ENCODE results near the gene GUCY1B1. TPM values are rescaled to one million over a fixed set of nuclear protein-coding genes. Genes with fewer than 3 reads are reported as not detected.

The GUCY1B1 gene
- total RNA-seq, 1 donor from 2014 or later: 12.6 TPM

DNA sequence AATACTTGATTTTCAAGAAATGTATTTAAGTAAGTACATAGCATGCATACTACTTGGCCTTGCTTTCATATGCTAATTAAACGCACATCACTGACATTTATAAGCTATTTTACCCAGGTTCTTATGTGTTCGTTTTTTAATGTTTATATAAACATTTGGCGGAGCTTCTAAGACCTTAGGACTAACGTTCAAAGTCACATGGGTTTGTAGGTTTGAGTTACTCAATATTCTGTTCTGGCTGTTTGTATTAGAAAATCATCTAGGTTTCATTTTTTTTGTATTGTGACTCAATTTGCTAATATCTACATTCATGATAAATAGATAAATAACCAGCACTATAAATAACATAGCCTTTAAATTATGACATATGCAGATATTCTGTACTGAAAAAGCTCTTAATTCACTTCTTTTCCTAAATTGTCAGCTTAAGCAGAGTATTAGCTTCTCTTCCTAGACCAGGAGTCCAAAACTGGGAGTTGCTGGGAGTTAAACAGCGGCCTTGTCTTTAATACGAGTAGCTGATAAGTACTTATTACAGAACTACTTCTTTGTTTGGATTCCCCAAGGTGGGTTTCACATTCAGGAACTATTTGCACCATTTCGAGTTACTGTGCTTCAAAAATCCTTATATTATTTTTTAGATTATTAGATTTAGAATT lies 42.0 kb downstream of the GUCY1B1 start:
- no peak for DNase-seq

DNA sequence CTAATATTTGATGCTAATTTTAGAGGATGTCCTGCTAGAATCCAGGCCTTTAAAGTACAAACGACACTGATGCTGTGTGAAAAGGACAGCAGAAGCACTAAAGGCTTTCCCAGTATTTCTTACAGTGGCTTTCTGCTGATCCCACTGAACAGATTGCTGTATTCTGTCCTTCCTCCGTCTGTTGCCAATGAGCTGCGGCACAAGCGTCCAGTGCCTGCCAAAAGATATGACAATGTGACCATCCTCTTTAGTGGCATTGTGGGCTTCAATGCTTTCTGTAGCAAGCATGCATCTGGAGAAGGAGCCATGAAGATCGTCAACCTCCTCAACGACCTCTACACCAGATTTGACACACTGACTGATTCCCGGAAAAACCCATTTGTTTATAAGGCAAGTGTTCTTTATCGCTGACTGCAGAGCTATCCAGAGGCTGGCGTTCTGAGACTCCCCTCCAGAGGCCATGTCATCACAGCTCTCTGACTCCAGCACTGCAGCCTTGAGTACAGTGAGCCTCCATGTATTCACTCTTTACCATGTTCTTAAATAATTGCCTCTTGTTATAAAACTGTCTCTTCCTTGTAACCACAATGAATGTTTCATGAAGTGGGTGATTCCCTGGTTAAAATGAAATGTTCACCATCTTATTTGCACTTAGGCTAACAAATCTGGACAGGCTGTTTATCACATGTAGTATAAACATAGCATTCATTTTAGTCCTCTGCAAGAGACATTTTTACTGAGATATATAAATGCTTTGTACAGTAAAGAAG lies 43.6 kb downstream of the GUCY1B1 start:
- no peak for DNase-seq

DNA sequence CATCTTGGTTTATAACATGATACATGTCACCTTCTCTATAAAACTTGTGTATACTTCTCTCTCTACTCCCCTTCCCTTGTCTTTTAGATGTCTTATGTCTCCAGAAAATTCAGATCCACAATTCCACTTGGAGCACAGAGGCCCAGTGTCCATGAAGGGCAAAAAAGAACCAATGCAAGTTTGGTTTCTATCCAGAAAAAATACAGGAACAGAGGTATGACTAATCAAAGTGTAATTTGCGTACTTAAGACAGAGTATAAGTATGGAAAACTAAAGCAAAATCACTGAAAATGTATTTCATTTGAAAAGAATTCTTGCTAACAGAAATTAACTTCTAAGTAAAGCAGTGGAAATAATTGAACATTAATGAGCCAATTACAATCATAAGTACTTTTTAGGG lies 46.2 kb downstream of the GUCY1B1 start:
- DNase-seq: no peak

DNA sequence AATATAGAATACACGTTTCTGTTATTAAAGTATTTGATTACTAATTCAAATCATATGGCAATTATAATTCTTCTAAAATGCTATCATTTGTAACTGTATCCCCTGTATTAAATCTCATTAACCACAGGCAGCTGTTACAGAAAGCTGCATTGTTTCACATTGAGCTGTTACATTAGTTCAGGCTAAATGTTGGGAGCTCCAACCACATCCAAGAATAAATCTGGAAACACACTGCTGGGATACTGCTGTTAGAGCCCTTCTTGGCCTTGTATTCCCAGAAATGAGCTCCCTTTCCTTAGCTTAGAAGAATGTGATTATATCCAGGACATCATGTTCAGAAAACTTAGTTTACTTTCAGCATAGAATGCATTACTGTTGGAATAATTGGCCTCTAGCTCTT lies 48.2 kb downstream of the GUCY1B1 start:
- DNase-seq: peak; percentile 55

DNA sequence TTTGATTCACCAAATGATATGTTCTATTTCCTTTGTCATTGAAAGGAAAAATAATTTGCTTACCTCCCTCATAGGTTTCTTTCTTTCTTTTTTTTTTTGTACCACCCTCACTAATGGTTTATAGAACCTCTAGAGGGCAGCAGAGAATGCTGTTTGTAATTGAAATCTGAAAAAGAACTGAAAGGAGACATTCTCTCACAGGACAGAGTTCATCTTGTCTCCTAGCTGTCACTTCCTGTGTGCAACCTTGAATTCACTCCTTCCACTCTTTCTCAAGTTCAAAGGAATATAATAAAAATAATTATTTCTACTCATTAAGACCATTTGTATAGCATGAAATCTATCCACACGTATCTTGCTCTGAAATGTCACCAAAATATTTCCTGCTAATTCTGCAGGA lies 51.0 kb downstream of the GUCY1B1 start:
- DNase-seq: peak; percentile 48

DNA sequence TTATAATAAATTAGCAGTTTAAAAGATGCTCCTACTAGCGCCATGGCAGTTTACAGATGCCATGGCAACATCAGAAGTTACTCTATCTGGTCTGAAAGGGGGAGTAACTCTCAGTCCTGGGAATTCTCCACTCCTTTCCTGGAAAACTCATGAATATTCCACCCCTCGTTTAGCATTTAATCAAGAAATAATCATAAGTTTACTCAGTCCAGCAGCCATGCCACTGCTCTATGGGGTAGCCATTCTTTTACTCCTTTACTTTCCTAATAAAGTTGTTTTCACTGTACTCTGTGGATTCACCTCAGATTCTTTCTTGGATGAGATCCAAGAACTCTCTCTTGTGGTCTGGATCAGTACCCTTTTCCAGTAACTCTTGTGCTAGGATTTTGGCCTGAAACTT lies 52.3 kb downstream of the GUCY1B1 start:
- no peak for DNase-seq

DNA sequence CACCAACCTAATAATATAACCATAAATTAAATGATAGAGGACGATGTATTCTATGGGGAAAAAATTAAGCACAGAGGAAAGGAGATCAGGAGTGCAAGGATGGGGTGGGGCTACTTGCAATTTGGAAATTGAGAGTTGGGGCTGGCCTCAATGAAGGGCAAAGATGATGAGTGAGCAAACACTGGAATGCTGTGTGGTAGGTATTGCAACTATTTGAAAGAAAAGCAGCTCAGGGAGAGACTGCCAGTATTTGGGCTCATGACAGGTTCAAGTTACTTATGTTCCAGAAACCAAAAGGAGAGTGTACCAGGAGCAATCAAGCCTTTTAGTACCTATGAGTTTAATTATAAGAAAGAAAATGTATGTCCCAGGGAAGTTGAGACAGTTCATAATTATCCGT lies 59.8 kb downstream of the GUCY1B1 start:
- DNase-seq: no peak

DNA sequence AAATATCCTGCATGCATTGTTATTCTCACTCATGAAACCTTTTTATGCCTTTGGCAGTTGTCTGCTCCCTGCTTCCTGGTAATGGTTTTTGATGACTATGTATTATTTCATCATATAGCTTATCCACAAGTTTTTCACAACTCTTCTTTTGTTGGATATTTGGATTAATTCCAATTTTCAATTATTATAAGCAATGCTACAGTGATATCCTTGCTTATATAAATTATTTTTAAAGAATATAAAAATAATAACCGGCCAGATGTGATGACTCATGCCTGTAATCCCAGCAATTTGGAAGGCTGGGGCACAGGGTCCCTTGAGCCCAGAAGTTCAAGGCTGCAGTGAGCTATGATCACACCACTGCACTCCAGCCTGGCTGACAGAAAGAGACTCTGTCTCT lies 60.2 kb downstream of the GUCY1B1 start:
- no peak for DNase-seq

DNA sequence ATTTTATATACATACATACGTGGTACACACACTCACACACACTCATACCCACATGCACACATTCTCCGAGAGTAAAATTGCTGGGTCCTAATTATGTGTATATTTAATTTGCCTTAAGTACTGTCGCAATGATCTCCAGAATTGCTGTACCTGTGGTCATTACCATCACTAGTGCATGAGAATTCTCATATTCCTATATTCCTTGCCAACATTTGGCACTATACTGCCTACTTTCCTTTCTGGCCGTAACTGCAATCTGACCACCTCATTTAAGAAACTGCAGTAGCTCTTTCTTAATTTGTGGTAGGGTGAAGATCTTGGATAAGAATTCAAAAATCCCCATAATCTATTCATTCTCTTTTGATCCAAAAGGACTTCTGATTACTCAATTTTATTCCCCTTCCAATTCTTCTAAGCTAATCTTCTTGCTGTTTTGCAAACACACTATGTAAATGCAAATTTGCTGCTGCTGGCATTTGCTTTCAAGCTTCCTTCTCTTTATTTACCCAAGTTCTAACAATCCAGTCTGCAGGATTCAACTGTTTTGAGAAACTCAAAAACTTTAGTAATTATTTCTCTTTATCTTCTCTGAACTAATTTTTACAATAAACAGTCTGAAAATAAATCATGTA lies 62.2 kb downstream of the GUCY1B1 start:
- no peak for DNase-seq

DNA sequence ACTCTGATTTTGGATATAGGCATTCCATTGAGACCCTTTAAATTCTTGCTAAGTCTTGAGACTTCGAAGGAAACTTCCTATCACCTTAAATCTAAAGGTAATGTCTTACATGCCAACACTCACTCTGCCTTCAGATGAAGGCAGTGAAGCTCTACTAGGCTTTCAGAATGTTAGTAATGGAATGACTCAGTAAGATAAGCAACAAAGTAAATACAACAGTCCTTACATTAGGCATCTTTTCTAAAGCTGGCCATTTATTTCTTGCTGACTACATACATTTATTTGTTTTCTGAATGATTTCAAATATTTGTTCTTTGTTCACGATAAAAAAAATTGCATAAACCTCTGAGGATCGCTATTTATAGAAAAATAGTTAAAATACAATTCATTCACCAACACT lies 63.8 kb downstream of the GUCY1B1 start:
- DNase-seq: no peak

DNA sequence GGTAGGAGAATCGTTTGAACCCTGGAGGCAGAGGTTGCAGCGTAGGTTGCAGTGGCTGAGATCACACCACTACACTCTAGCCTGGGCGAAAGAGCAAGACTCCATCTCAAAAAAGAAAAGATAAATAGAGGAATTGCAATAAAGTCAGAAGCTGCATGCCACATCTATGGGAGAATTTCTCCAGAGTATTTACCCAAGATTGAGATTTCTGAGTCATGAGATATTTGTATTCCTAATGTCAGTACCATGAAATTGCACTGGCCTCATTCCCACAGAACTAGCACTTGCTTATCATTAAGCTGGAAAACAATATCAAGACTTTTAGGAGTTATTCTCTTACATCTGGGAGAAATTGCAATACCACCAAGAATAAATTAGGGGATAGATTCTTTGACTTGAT lies 69.8 kb downstream of the GUCY1B1 start:
- no peak for DNase-seq

DNA sequence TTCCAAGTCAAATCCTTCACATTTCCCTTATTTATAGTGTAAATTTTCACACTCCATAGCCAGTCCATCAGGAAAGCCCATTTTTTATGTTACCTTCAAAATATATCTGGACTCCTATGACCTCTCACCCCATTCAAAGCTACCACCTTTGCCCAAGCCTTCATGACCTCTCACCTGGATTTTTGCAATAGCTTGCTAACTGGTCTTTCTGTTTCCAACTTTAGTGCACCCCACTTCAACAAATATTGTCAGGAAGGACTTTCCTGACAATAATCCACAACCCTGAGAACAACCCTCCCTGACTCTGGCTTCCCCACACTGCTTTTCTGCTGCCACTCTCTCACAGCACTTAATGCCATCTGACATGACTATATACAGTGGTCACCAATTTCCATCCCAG lies 73.8 kb downstream of the GUCY1B1 start:
- no peak for DNase-seq

DNA sequence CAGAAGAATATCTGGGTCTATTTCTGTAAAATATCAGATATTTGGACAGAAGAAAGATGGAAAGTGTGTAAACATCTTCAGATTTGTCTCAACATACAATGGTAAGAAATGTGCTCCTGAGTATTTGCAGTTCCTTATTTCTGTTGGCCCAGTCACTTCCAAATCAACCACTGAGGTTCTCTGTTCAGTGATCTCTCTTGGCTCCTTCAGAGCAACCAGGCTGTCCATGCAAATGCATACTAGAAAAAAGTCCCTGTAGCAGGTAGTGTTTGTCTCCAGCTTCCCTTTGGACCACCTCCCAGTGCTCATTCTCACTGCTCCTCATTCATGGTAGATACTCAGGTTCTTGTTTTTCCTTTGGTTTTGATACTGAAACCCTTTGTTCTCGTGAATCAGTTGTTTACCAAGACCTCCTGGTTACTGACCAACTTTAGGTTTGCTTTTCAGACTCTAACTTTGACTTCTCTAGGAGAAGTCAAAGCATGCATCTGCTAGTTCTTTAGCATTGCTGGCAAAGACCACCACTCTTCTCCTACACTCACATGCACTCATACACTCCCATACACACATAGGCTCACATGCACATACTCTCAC lies 78.5 kb downstream of the GUCY1B1 start:
- no peak for DNase-seq

DNA sequence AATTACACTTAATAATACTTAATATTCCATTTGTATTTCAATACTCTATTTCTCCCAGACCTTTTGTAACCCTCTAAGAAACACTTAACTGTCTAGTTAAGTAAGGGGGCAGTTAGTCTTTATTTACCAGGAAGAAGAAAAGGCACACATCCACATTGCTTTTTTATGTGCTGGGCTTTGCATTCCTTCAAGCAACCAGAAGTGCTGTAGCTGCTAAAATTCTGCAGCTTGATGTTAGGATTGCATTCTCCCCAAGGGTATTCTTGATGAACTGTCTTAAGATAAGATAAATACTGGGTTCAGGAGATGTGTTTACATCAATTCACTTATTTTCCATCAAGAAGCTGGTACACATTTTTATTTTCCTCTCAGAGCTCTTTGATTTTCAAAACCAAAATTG lies 83.3 kb downstream of the GUCY1B1 start:
- no peak for DNase-seq

DNA sequence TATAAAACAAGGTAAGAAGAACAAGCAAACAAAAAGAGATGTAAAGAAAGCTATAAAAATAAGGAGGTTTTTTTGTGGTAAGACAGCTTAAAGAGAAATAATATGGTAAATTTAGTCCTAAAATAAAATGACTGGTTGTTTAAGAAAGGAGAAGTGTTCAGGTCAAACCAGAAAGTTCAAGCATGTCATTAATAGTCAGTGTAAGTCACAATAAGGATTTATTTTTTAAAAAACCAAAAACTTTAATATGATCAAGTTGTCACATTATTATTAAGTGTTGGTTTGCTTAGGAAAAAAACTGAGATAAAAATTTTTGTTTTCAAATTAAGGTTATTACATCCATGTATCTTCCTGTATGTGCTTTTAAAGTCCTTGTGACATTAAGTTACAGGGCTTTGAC lies 88.1 kb downstream of the GUCY1B1 start:
- no peak for DNase-seq

DNA sequence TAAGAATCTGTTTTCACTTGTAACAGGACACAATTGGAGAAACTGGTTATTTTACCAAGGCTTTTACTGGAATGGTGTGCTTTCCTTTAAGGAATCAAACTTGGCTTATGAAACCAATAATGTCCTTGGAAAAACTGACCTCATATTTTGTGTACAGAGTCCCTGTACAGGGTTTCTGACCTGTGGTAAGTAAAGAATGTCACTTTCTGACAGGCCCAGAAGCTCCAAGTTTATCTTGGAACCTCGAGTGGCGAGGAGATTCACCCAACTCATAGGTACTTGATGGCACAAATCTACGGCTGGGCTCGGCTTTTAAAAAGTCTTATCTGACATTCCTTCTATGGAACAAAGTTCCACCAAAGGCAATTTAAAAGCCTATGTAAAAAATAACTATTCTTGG lies 90.2 kb downstream of the GUCY1B1 start:
- DNase-seq: no peak

DNA sequence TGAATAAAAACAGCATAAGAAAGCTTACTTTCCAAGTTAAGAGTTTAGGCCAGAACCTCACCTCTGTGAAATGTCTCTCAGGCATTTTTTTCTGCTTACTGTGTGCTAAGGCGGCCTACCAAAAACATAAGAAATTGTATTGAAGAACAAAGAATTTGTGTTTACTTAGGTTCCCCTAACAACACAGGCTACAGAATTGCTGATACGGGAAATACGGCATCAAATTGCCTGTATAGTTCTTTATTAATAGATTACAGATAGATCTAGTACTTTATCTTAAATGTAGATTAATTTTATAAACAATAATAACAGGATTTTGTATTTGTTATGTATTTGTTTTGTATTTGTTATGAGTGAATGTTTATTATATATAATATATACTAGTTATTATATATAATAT lies 94.4 kb downstream of the GUCY1B1 start:
- DNase-seq: no peak

DNA sequence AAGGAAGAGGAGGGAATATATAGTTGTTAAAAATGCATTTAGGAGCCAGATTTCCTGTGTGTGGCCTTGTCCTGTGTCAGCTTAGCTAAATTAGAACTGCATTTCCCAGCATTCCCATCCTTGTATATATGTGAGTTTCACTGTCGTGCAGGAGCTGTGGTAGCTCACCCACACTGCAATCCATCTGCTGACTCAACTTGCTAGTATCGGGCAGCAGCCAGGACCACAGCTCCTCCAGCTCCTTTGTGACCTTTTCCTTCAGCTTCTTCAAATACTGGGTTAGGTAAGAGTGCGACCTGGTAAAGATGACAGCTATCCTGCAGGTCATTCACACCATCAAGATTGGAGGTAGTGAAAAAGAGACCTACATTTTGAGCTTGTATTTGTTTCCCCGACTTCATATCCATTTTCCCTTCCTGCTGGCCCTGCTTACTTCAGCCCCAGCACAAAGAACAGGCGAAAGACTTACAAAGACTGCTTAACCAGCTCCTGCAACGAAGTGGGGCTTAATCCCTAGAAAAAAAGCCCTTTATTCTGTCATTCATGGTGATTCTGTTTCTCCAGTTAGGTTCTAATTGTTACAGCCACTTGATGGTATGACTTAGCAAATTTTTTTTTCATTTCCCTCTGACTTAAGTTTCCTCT lies 95.9 kb downstream of the GUCY1B1 start:
- no peak for DNase-seq

DNA sequence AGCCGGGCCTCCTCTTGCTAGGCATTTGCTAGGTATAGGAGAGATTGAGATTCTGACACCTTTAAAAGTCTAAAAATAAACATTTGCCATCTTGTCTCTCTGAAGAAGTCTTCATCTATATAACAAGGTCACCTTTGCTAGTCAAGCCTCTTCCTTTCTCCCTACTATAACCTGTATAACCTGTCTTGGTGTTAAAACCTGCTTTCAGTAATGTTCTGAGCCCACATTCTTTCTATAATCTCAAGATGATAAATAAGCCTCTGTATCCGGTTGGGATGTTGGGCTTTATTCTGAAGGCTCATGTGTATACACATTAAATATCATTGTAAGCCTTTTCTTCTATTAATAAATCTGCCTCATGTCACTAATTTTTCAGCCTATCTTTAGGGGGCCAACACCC lies 97.1 kb downstream of the GUCY1B1 start:
- no peak for DNase-seq
